ENCODE data around the gene ABCC5. TPM values are rescaled to one million over a fixed set of nuclear protein-coding genes. Genes with fewer than 3 reads are reported as not detected.

Gene ABCC5
- total RNA-seq, 1 experiment from 2014 or later, result 29.1 TPM

DNA sequence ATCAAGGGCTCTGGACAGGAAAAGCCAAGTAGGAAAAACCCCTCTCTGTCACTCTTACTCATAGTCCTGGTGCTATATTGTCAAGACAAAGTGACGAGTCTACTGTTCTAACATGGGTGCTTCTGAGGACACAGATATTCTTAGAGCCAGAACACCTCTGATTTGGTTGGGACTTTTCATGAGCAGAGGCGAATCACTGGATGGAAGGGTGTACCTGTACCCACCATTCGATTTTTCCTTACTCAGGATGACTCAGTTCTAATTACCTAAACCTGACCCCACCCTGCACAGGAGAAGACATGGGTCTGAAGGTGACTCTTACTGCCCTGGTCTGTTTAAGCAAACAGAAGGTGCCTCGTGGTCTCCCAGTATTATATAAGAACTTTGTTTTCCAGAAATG lies 58.5 kb downstream of the ABCC5 start:
- no peak for TF ChIP-seq ZNF671 (CRISPR knock-in tag; IDR thresholded peaks at IDR 0.05)
- no peak for TF ChIP-seq IRF2 (CRISPR knock-in tag; IDR thresholded peaks at IDR 0.05; ENCODE audit: borderline replicate concordance, low read depth)
- TF ChIP-seq ZNF396 (CRISPR knock-in tag; IDR thresholded peaks at IDR 0.05; ENCODE audit: borderline replicate concordance), result no peak
- TF ChIP-seq TCF7 (CRISPR knock-in tag; IDR thresholded peaks at IDR 0.05; ENCODE audit: low read depth), result no peak
- TF ChIP-seq ESRRA (CRISPR knock-in tag; IDR thresholded peaks at IDR 0.05; ENCODE audit: borderline replicate concordance), result no peak
- TF ChIP-seq CREM (CRISPR knock-in tag; IDR thresholded peaks at IDR 0.05), result no peak
- Mint-ChIP-seq H3K9me3 (no peaks in the 10 kb centered on the region), H3K36me3 (peaks cover 24% of the 10 kb centered on the region), H3K4me1 (peaks cover 15% of the 10 kb centered on the region), H3K27ac (peak overlapping the region; percentile 85), H3K27me3 (ENCODE audit: low read depth) (no peaks in the 10 kb centered on the region), H3K4me3 (no peak overlapping the region)
- DNase-seq (ENCODE audit: low spot score) (no peak), ATAC-seq (no peak)
- ChIA-PET CTCF (no interaction called here), POLR2A (no interaction called here)

DNA sequence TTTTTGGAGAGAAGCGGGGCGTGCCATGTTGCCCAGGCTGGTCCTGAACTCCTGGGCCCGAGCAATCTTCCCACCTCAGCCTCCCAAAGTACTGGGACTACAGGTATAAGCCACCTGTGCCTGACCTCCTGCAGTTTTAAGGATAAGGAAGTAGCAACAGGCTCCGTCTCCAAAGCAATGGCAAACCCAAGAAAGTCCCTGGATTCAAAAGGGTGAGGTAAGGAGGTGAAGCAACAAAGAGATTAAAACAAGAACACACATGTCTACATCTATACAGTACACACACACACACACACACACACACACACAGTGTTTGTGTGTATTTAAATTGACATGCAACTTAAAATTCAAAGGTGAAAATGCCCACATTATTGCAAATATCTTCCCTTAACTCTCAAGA lies 58.9 kb downstream of the ABCC5 start:
- ATAC-seq (no peak), DNase-seq (ENCODE audit: low spot score) (no peak)
- H3K4me3 Mint-ChIP-seq, result no peak overlapping the region
- no peaks in the 10 kb centered on the region for H3K9me3 Mint-ChIP-seq
- no peaks in the 10 kb centered on the region for H3K27me3 Mint-ChIP-seq (ENCODE audit: low read depth)
- peaks cover 19% of the 10 kb centered on the region for H3K4me1 Mint-ChIP-seq
- CTCF ChIA-PET, result no interaction called here
- H3K27ac Mint-ChIP-seq, result peak overlapping the region; percentile 85
- TF ChIP-seq, protein P1, sequence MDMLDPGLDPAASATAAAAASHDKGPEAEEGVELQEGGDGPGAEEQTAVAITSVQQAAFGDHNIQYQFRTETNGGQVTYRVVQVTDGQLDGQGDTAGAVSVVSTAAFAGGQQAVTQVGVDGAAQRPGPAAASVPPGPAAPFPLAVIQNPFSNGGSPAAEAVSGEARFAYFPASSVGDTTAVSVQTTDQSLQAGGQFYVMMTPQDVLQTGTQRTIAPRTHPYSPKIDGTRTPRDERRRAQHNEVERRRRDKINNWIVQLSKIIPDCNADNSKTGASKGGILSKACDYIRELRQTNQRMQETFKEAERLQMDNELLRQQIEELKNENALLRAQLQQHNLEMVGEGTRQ (CRISPR knock-in tag; IDR thresholded peaks at IDR 0.05), result no peak
- TF ChIP-seq ZNF219 (CRISPR knock-in tag; IDR thresholded peaks at IDR 0.05; ENCODE audit: borderline replicate concordance) (no peak), MXD4 (CRISPR knock-in tag; IDR thresholded peaks at IDR 0.05; ENCODE audit: borderline replicate concordance) (no peak)
- peaks cover 21% of the 10 kb centered on the region for H3K36me3 Mint-ChIP-seq
- POLR2A ChIA-PET, result no interaction called here

DNA sequence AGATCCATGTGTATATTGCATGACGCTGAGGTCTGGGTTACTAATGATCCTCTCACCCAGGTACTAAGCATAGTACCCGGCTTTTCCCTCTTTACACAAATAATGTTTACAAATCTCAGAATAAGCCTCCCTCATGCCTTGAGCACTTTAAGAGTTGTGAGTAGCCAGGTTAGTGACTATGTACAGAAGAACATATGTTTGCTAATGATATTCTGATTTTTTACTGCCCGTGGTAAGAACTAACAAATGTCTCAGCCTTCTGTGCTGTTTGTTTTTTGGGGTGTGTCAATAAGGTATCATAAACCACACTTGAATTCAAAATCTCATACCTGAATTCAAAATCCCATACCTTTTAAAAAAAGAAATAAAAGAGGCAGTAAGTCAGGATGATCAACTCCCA lies 59.5 kb downstream of the ABCC5 start:
- Mint-ChIP-seq H3K9me3 (no peaks in the 10 kb centered on the region), H3K27me3 (ENCODE audit: low read depth) (no peaks in the 10 kb centered on the region), H3K36me3 (peaks cover 17% of the 10 kb centered on the region), H3K4me3 (no peak overlapping the region), H3K27ac (peak overlapping the region; percentile 85), H3K4me1 (peaks cover 24% of the 10 kb centered on the region)
- ChIA-PET POLR2A (no interaction called here), CTCF (no interaction called here)
- DNase-seq (ENCODE audit: low spot score) (no peak), ATAC-seq (no peak)
- TF ChIP-seq, protein P2, sequence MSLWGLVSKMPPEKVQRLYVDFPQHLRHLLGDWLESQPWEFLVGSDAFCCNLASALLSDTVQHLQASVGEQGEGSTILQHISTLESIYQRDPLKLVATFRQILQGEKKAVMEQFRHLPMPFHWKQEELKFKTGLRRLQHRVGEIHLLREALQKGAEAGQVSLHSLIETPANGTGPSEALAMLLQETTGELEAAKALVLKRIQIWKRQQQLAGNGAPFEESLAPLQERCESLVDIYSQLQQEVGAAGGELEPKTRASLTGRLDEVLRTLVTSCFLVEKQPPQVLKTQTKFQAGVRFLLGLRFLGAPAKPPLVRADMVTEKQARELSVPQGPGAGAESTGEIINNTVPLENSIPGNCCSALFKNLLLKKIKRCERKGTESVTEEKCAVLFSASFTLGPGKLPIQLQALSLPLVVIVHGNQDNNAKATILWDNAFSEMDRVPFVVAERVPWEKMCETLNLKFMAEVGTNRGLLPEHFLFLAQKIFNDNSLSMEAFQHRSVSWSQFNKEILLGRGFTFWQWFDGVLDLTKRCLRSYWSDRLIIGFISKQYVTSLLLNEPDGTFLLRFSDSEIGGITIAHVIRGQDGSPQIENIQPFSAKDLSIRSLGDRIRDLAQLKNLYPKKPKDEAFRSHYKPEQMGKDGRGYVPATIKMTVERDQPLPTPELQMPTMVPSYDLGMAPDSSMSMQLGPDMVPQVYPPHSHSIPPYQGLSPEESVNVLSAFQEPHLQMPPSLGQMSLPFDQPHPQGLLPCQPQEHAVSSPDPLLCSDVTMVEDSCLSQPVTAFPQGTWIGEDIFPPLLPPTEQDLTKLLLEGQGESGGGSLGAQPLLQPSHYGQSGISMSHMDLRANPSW (CRISPR knock-in tag; conservative IDR thresholded peaks at IDR 0.05; ENCODE audit: low read depth), result no peak
- TF ChIP-seq PRRX2 (CRISPR knock-in tag; IDR thresholded peaks at IDR 0.05), result no peak
- TF ChIP-seq, protein P3, sequence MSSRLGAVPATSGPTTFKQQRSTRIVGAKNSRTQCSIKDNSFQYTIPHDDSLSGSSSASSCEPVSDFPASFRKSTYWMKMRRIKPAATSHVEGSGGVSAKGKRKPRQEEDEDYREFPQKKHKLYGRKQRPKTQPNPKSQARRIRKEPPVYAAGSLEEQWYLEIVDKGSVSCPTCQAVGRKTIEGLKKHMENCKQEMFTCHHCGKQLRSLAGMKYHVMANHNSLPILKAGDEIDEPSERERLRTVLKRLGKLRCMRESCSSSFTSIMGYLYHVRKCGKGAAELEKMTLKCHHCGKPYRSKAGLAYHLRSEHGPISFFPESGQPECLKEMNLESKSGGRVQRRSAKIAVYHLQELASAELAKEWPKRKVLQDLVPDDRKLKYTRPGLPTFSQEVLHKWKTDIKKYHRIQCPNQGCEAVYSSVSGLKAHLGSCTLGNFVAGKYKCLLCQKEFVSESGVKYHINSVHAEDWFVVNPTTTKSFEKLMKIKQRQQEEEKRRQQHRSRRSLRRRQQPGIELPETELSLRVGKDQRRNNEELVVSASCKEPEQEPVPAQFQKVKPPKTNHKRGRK (CRISPR knock-in tag; IDR thresholded peaks at IDR 0.05; ENCODE audit: borderline replicate concordance), result no peak
- TF ChIP-seq ZNF219 (CRISPR knock-in tag; IDR thresholded peaks at IDR 0.05; ENCODE audit: borderline replicate concordance), result no peak
- no peak for TF ChIP-seq ELF4 (CRISPR knock-in tag; IDR thresholded peaks at IDR 0.05; ENCODE audit: low read depth)
- TF ChIP-seq, protein P4, sequence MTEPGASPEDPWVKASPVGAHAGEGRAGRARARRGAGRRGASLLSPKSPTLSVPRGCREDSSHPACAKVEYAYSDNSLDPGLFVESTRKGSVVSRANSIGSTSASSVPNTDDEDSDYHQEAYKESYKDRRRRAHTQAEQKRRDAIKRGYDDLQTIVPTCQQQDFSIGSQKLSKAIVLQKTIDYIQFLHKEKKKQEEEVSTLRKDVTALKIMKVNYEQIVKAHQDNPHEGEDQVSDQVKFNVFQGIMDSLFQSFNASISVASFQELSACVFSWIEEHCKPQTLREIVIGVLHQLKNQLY (CRISPR knock-in tag; IDR thresholded peaks at IDR 0.05), result no peak
- TF ChIP-seq, protein P5, sequence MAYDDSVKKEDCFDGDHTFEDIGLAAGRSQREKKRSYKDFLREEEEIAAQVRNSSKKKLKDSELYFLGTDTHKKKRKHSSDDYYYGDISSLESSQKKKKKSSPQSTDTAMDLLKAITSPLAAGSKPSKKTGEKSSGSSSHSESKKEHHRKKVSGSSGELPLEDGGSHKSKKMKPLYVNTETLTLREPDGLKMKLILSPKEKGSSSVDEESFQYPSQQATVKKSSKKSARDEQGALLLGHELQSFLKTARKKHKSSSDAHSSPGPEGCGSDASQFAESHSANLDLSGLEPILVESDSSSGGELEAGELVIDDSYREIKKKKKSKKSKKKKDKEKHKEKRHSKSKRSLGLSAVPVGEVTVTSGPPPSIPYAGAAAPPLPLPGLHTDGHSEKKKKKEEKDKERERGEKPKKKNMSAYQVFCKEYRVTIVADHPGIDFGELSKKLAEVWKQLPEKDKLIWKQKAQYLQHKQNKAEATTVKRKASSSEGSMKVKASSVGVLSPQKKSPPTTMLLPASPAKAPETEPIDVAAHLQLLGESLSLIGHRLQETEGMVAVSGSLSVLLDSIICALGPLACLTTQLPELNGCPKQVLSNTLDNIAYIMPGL (CRISPR knock-in tag; IDR thresholded peaks at IDR 0.05), result no peak
- TF ChIP-seq ESRRA (CRISPR knock-in tag; IDR thresholded peaks at IDR 0.05; ENCODE audit: borderline replicate concordance), result no peak
- no peak for TF ChIP-seq MXD4 (CRISPR knock-in tag; IDR thresholded peaks at IDR 0.05; ENCODE audit: borderline replicate concordance)
- TF ChIP-seq ZNF121 (CRISPR knock-in tag; IDR thresholded peaks at IDR 0.05), result no peak
- no peak for TF ChIP-seq ZNF263 (CRISPR knock-in tag; IDR thresholded peaks at IDR 0.05; ENCODE audit: low read depth)
- TF ChIP-seq, protein P6, sequence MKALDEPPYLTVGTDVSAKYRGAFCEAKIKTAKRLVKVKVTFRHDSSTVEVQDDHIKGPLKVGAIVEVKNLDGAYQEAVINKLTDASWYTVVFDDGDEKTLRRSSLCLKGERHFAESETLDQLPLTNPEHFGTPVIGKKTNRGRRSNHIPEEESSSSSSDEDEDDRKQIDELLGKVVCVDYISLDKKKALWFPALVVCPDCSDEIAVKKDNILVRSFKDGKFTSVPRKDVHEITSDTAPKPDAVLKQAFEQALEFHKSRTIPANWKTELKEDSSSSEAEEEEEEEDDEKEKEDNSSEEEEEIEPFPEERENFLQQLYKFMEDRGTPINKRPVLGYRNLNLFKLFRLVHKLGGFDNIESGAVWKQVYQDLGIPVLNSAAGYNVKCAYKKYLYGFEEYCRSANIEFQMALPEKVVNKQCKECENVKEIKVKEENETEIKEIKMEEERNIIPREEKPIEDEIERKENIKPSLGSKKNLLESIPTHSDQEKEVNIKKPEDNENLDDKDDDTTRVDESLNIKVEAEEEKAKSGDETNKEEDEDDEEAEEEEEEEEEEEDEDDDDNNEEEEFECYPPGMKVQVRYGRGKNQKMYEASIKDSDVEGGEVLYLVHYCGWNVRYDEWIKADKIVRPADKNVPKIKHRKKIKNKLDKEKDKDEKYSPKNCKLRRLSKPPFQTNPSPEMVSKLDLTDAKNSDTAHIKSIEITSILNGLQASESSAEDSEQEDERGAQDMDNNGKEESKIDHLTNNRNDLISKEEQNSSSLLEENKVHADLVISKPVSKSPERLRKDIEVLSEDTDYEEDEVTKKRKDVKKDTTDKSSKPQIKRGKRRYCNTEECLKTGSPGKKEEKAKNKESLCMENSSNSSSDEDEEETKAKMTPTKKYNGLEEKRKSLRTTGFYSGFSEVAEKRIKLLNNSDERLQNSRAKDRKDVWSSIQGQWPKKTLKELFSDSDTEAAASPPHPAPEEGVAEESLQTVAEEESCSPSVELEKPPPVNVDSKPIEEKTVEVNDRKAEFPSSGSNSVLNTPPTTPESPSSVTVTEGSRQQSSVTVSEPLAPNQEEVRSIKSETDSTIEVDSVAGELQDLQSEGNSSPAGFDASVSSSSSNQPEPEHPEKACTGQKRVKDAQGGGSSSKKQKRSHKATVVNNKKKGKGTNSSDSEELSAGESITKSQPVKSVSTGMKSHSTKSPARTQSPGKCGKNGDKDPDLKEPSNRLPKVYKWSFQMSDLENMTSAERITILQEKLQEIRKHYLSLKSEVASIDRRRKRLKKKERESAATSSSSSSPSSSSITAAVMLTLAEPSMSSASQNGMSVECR (CRISPR knock-in tag; IDR thresholded peaks at IDR 0.05; ENCODE audit: borderline replicate concordance), result no peak

All from WTC11 (cell line).